Activated T-cell treated with anti-CD3 and anti-CD28 coated beads for 1 hour (primary cell): ENCODE measurements around the gene MS4A10.

ENCODE experiments used
- DNase-seq: peaks from one replicate; pipeline ENCODE4 v3.0.0-alpha.2; 2020; ENCODE audit warnings: low read depth

Gene MS4A10

DNA sequence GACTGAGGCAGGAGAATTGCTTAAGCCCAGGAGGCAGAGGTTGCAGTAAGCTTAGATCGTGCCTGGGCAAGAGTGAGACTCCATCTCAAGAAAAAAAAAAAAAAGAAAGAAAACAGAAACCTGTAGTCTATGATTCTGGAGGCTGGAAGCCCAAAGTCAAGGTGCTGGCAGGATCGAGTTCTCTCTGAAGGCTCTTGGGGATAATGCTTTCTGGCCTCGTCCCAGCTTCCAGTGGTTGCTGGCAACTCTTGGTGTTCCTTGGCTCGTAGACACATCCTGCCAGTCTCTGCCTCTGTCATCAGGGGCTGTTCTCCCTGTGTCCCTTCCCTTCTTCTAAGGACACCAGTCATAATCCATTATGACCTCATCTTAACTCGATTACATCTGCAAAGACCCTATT is 40.0 kb downstream of the MS4A10 start:
- DNase-seq = no peak

- DNase-seq = no peak
These were observed 40.7 kb downstream of the MS4A10 start for GRCh38 chr11:60825790-60826189.

- DNase-seq = no peak
These were observed 45.5 kb downstream of the MS4A10 start for GRCh38 chr11:60830478-60831142.

- DNase-seq = peak; percentile 78
These were observed 46.0 kb downstream of the MS4A10 start for GRCh38 chr11:60831143-60831500.

GRCh38 chr11:60831501-60832079 is 46.5 kb downstream of the MS4A10 start:
- no peak for DNase-seq

DNA sequence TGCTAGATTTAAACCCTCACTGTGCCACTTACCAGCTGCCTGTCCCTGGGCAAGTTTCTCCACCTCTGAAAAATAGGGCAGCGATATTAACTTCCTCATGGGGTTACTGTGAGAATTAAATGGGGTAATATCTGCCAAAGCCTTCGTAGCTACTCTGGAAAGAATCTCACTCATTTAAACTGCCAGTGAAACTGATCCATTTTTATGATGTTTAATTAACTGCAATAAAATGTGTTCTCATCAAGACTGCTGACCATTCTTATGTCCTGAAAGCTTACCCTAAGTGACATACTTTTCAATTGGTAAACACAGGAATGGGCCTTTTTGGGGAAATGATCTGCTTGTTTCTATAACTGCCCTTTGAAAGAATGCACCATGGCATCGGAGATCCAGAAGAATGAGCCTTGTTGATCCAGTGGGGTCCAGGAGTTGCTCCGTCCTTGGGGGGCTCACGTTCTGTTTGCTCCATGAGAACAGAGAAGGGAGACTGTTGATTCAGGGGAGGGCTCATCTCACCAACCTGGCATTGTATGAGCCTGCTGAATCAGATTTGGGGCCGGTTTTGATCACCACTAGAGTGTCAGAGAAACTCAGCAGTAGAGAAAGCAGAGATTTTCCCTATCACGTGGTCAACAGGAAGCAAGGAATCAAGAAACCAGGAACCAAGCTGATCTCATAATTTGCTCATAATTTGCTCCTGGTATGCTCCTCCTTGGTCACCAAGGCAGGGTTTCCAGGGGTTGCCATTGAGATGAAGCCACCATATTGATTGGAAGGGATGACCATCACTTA is 49.8 kb downstream of the MS4A10 start:
- no peak for DNase-seq

DNA sequence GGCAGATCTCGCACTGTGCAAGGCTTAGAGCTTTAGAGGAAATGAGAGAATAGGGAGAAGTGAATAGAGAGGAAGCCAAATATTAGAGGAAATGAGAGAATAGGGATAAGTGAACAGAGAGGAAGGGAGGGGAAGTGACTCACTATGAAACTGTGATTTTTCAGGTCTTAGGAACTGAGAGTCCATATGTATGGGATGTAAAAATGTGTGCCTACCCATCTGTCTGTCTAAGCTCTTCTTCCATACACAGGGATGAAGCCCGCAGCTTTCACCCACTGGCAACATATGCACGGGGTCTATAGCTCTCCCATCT is 50.4 kb downstream of the MS4A10 start:
- DNase-seq = no peak

GRCh38 chr11:60836866-60837515 is 51.9 kb downstream of the MS4A10 start:
- DNase-seq = no peak

GRCh38 chr11:60838132-60838531 is 53.0 kb downstream of the MS4A10 start:
- no peak for DNase-seq

DNA sequence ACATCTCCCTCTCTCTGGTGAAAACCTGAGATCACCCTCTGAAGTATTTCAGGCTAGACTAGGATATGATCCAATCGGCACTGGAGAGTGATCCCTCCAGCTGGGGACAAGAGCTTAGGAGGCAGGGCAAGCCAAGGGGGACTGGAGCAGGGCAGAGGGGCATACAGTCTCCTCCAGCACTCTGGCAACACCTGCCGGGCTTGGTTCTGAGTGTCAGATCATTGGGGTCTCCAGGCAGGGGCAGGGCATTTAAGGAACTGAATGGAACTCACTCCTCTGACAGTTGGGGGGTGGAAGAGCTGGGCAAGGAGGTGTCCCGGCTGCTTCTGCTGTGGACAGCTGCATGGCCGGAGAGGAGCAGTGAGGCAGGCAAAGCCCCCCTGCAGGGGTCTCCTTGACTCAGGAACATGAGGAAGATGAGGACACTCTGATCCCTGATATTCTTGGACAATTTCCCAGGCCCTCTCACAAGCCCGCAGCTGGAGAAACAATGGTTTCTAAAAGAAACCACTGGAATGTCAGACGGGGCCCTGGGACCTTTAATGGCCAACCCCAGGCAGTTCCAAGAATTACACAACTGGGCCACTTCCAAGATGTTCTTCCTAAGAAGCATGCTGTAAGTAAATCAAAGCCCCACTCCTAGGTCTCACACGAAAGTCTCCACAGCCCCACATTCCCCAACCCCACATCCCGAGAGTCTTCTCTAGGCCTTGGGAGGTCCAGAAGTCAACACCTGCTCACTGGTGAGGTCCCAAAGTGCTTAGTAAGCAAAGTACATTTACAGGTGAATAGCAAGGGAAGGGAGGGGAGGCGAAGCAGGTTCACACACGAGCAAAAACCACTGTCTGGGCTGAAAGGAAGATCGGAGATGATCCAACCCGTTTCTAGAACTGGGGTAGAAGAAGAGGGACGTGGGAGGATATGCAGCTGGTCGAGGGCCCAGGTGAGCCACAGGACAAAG is 55.6 kb downstream of the MS4A10 start:
- no peak for DNase-seq

- peak; percentile 97 for DNase-seq
These were observed 56.9 kb downstream of the MS4A10 start, which contains the start of gene CCDC86 for GRCh38 chr11:60841797-60842667. CCDC86 (plus strand) TSS chr11:60842113; CDS start chr11:60842125, 12 bp downstream.

- no peak for DNase-seq
These were observed 57.8 kb downstream of the MS4A10 start for GRCh38 chr11:60842668-60843600.

DNA sequence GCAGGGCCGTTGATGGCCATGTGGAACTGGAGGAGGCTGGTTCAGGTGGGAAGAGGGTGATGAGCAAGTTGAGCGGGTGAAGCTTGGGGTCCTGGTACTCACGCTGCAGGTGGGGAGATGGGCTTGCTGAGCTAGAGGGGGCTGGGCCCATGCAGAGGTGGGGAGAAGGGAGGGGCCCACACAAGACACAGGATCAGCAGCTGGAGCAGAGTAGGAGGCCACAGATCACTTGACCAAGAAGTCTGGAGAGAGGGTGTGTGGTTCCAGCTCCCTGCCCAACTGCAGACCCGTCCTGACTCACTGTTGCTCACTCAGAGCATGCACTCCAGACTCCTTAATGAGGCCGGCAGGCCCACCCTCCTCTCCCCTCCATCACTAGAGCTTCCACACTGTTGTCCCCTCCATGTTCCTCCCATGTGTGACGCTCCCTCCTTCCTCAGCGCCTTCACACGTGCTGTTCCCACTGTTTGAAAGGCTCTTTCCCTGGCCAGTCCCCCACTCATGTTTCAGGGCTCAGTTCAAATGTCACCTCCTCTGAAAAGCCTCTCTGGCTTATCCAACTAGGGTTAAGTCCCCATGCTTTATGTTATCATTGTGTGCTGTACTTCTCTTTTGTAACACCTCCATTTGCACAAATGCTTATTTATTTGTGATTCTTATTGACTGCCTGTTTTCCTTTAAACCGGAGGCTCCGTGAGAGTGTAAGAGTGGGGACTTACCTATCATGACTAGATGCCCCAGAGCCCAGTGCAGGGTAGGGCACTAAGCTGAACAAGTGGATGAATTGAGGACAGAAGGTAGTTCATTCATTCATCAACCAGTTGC is 59.1 kb downstream of the MS4A10 start:
- no peak for DNase-seq

DNA sequence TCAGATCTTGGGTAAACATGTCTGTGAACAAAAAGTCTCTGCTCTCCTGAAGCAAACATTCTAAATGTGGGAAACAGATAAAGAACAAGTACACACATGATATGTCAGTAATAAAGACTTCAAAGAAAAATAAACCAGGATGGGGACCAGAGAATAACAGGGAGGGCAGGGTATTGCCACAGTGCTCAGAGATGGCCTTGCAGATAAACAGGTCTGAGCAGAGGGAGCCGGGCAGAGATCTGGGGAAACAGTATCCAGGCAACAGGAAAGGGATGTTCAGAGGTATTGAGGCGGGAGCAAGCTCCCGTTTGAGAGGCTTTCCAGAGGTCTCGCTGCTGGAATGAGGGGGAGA is 59.7 kb downstream of the MS4A10 start:
- DNase-seq = no peak

- DNase-seq = no peak
These were observed 60.2 kb downstream of the MS4A10 start for GRCh38 chr11:60845338-60845737.

DNA sequence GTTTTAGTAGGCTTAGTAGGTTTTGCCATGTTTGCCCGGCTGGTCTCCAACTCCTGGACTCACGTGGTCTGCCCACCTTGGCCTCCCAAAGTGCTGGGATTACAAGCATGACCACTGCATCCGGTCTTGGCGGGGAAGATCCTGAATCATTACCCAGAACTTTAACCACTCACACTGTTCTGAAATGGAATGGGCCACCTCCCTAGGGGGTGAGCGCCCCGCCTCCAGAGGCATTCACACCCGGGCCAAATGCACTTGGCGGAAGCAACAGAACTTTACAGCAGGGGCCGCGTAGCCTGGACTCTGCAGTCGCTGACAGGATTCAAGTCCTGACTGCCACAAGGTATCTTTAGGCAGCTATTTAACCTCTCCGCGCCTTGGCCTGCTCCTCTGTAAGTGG is 62.1 kb downstream of the MS4A10 start:
- no peak for DNase-seq

- no peak for DNase-seq
These were observed 62.8 kb downstream of the MS4A10 start for GRCh38 chr11:60847896-60848295.

DNA sequence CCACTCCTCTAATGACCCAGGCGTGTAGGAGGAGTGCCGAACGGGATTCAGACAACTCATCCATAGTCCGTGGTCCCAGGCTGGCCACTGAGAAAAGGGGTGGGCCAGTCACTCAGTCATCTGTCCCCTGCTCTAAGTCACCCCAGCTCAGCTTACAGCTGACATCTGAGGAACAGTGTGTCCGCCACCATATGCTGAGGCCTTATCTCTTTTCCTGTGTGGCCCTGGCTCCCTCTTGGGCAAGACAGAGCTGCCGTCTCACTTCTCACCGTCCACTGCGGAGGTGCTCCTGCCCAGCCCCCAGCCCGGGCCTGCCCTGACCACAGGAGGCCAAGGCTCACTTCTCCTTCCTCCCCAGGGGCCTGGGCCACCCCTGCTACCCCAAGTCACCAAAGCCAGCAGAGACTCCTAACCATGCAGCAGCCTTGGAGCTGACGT is 63.6 kb downstream of the MS4A10 start:
- no peak for DNase-seq
